NCI-H2196 (cell line): ENCODE results near the gene MIS12.

Experiments used
- DNase-seq: peaks from one replicate; lab custom pipeline; 2025; ENCODE audit not compliant: unreplicated experiment; lab: John Stamatoyannopoulos, UW

The MIS12 gene

GRCh38 chr17:5486206-5487124, at the start of gene MIS12:
TSS of gene MIS12 (plus strand) at chr17:5486566. CDS start at chr17:5488863, 2,297 bp downstream.
- DNase-seq: peak; percentile 87

GRCh38 chr17:5437721-5438317, 48.5 kb upstream of the MIS12 start:
- no peak for DNase-seq

- DNase-seq: peak; percentile 80
Measured at GRCh38 chr17:5438716-5439445, 47.5 kb upstream of the MIS12 start, which contains the start of gene C1QBP. TSS of gene C1QBP (minus strand) at chr17:5439155. CDS start at chr17:5439073, 82 bp downstream.

GRCh38 chr17:5439446-5439764, 47.0 kb upstream of the MIS12 start:
- no peak for DNase-seq

GRCh38 chr17:5443728-5444127, 42.6 kb upstream of the MIS12 start:
- DNase-seq: no peak

- DNase-seq: no peak
Measured at GRCh38 chr17:5444209-5444608, 42.2 kb upstream of the MIS12 start.

- no peak for DNase-seq
Measured at GRCh38 chr17:5446786-5447185, 39.6 kb upstream of the MIS12 start.

GRCh38 chr17:5464717-5465507, 21.5 kb upstream of the MIS12 start:
- no peak for DNase-seq

GRCh38 chr17:5466295-5466694, 20.1 kb upstream of the MIS12 start:
- DNase-seq: no peak

GRCh38 chr17:5467416-5467815, 18.9 kb upstream of the MIS12 start:
- no peak for DNase-seq

- DNase-seq: no peak
Measured at GRCh38 chr17:5468075-5468473, 18.3 kb upstream of the MIS12 start.

GRCh38 chr17:5472511-5472910, 13.9 kb upstream of the MIS12 start:
- no peak for DNase-seq

GRCh38 chr17:5473906-5474305, 12.5 kb upstream of the MIS12 start:
- no peak for DNase-seq

- DNase-seq: no peak
Measured at GRCh38 chr17:5478992-5479391, 7.4 kb upstream of the MIS12 start.

GRCh38 chr17:5480962-5481361, 5.4 kb upstream of the MIS12 start:
- no peak for DNase-seq

- no peak for DNase-seq
Measured at GRCh38 chr17:5481451-5481850, 4.9 kb upstream of the MIS12 start.

GRCh38 chr17:5485270-5486205, 828 bp upstream of the MIS12 start, which contains the start of gene DERL2:
TSS of gene DERL2 (minus strand) at chr17:5486178. CDS start at chr17:5486161, 17 bp downstream.
- no peak for DNase-seq

GRCh38 chr17:5488752-5489151, 2.4 kb downstream of the MIS12 start:
- no peak for DNase-seq

- DNase-seq: no peak
Measured at GRCh38 chr17:5492970-5493369, 6.6 kb downstream of the MIS12 start.
